ENCODE results near the gene ABR.

- TF ChIP-seq, protein P1, sequence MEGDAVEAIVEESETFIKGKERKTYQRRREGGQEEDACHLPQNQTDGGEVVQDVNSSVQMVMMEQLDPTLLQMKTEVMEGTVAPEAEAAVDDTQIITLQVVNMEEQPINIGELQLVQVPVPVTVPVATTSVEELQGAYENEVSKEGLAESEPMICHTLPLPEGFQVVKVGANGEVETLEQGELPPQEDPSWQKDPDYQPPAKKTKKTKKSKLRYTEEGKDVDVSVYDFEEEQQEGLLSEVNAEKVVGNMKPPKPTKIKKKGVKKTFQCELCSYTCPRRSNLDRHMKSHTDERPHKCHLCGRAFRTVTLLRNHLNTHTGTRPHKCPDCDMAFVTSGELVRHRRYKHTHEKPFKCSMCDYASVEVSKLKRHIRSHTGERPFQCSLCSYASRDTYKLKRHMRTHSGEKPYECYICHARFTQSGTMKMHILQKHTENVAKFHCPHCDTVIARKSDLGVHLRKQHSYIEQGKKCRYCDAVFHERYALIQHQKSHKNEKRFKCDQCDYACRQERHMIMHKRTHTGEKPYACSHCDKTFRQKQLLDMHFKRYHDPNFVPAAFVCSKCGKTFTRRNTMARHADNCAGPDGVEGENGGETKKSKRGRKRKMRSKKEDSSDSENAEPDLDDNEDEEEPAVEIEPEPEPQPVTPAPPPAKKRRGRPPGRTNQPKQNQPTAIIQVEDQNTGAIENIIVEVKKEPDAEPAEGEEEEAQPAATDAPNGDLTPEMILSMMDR (IDR thresholded peaks at IDR 0.05; ENCODE audit: low read length), result no peak
- no peak for TF ChIP-seq EZH2 (optimal IDR thresholded peaks at IDR 0.05; ENCODE audit: low read depth, low read length)
- no peak for TF ChIP-seq EZH2phosphoT487 (IDR thresholded peaks at IDR 0.05; ENCODE audit: low read length)
Measured at GRCh38 chr17:1050996-1051925, 128.5 kb downstream of the ABR start.

All from MM.1S (cell line).